AG09309 (cell line): ENCODE results near the gene DPP10.

ENCODE experiments used
- DNase-seq: peaks from one replicate; pipeline ENCODE4 v3.0.0-alpha.2; 2010; ENCODE audit warnings: low read depth
- H3K4me3 ChIP-seq: 2 replicates; pipeline ENCODE4 v1.5.1; 2011; ENCODE audit warnings: mild to moderate bottlenecking, low read depth, low read length, moderate library complexity; ENCODE audit not compliant: control insufficient read depth
- TF ChIP-seq, protein P1 (sequence below): IDR thresholded peaks from 2 replicates; pipeline ENCODE4 v1.5.1; 2011; ENCODE audit warnings: mild to moderate bottlenecking, low read depth, low read length, inconsistent platforms; ENCODE audit not compliant: insufficient read depth, control insufficient read depth; ENCODE audit errors: missing control alignments

Gene DPP10

DNA sequence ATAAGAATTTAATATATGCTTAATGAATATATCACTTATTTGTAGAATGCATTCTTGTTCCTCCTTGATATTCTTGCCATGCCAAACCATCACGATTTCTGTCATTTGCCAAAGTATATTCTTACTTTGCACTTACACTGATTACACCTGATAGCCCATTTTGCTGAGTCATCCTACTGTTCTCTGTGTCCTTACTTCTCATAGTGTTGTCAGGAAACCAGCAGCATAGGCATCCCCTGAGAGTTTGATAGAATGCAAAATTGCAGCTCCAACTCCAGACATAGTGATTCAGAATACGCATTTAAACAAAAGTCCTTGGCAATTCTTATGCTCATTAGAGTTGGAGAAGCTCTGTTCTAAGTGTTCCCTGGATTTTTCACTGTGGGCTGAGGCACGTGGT is 687.1 kb downstream of the DPP10 start:
- no peak for DNase-seq
- TF ChIP-seq, protein P1, sequence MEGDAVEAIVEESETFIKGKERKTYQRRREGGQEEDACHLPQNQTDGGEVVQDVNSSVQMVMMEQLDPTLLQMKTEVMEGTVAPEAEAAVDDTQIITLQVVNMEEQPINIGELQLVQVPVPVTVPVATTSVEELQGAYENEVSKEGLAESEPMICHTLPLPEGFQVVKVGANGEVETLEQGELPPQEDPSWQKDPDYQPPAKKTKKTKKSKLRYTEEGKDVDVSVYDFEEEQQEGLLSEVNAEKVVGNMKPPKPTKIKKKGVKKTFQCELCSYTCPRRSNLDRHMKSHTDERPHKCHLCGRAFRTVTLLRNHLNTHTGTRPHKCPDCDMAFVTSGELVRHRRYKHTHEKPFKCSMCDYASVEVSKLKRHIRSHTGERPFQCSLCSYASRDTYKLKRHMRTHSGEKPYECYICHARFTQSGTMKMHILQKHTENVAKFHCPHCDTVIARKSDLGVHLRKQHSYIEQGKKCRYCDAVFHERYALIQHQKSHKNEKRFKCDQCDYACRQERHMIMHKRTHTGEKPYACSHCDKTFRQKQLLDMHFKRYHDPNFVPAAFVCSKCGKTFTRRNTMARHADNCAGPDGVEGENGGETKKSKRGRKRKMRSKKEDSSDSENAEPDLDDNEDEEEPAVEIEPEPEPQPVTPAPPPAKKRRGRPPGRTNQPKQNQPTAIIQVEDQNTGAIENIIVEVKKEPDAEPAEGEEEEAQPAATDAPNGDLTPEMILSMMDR: no peak
- no peak overlapping the region for H3K4me3 ChIP-seq

DNA sequence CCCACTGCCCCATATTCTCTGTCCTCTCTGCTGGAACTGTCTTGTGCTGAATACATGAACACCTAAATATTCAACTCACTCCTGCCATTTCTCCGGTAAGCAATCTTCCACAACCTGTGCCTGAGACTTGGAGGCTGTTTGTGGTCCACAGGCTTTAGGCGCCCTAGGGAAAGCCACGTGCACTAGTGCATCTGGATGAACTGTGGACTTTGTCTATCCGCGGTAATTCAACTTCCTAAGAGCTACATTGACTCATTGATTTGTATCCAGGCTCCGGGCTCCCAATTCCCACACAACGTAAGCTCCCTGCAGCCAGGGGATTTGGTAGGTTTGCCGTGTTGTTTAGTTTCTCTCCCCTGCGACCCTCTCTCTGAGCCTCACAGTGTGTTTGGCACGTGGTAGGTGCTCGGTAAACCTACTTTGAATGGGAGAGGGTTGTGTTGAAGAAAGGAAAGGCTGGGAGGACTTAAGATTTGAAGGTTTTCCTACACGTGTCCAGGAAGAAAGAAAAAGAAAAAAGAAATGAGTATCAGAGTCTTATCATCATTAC is 718.2 kb downstream of the DPP10 start:
- H3K4me3 ChIP-seq: no peak overlapping the region
- DNase-seq: no peak

DNA sequence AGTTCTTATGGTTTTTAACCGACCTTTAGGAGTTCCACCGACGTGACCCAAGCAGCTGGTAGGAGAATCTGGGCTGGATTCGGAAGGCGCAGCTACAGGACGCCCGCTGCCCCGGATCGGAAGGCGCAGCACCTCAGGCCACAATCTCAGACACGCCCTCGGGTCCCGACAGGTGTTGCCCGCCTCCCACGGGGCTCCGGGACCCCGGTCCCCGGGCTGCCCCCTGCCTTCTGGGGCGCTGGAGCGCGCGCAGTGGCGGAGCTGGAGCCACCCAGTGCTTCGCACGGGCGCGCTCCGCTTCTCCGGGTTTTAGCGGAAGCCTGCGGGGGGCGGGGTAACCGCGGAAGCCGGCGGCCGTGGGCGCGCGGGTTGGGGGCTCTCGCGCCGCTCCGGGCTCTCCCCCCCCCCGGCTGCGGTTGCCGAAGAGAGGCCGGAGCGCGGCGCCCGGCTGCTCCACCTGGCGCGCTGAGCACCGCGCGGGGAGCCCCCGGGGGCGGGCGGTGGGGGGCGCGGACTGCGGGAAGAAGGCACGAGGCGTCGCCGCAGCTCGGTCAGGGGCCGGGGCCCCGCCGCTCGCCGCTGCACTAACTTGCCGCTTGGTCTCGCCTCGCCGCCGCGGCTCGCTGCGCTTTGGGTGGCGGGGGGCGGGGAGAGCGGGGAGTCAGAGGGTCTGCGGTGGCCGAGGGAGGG is 718.8 kb downstream of the DPP10 start:
- DNase-seq: no peak
- TF ChIP-seq, protein P1: no peak
- no peak overlapping the region for H3K4me3 ChIP-seq

More for the DNA sequence above, 718.2 kb downstream of the DPP10 start:
- TF ChIP-seq, protein P1: no peak

DNA sequence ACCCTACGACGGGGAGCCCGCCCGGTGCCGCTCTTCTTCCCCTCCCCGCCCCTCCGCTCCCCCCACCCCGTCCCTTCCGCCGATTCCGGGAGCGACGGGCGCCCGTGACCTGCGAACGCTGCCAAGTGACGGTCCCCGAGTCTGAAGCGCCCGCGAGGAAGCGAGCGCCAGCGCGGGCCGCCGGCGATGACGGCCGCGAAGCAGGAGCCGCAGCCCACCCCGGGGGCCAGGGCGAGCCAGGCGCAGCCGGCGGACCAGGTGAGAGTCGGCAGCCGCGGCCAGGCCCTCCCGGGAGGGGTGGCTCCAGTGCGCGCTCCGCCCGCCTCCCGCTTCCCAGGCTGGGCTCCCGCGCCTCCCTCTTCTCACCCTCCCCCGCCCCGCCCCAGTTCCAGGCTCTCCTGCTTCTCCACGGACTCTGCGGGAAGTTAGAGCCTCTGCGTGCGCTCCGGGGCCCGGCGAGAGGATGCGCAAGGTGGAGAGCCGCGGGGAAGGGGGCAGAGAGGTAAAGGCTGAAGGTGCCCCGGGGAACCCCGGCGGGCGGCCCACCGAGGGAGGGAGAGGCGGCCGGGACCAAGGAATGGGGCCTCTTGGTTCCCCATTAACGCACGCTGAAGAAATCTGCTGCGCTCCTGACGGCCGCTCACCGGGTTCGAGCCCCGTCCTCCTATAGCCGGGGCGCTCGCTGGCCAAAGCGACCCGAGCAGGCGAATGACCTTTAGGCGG is 719.5 kb downstream of the DPP10 start:
- no peak overlapping the region for H3K4me3 ChIP-seq
- no peak for DNase-seq
- TF ChIP-seq, protein P1: no peak

- no peak for DNase-seq
- TF ChIP-seq, protein P1: no peak
Measured at GRCh38 chr2:115162494-115163293, 720.3 kb downstream of the DPP10 start.

DNA sequence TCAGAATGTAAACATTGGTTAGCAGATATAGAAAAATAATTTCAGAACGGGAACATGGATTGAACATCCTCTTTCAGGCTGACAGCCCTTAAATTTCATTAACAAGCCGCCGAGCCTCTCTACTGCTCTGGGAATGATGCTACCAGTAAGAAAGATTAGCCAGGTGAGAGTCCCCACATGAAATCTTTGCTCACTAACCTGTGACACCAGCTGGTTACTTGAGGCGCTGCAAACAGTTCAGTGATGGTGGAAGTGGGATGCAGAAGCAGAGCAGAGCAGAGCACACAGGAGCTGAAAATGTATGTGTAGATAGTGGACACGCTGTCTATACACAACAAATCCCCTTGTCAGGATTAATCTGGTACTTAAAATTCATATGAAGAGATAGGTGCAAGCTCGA is 721.1 kb downstream of the DPP10 start:
- no peak for DNase-seq
- no peak overlapping the region for H3K4me3 ChIP-seq
- TF ChIP-seq, protein P1: no peak

More at GRCh38 chr2:115162494-115163293, 720.3 kb downstream of the DPP10 start:
- no peak overlapping the region for H3K4me3 ChIP-seq
